Measurements from ENCODE around the gene SIGLEC10. TPM values are rescaled to one million over a fixed set of nuclear protein-coding genes. Genes with fewer than 3 reads are reported as not detected.
"Not testable (repeated sequence)": the region's sequence is repeated elsewhere in the genome, so short reads cannot be mapped to it uniquely, and the experiment has no call there.

The SIGLEC10 gene
- total RNA-seq, 1 donor from 2014 or later = not detected

GRCh38 chr19:51440846-51441409, 23.5 kb upstream of the SIGLEC10 start:
- no peak for DNase-seq (ENCODE audit: extremely low read depth, low read depth, low spot score)

- no peak for DNase-seq (ENCODE audit: extremely low read depth, low read depth, low spot score)
Measured at GRCh38 chr19:51440052-51440451, 22.6 kb upstream of the SIGLEC10 start.

- no peak for DNase-seq (ENCODE audit: extremely low read depth, low read depth, low spot score)
Measured at GRCh38 chr19:51439021-51439465, 21.6 kb upstream of the SIGLEC10 start.

GRCh38 chr19:51434456-51434855, 17.0 kb upstream of the SIGLEC10 start:
- DNase-seq (ENCODE audit: extremely low read depth, low read depth, low spot score) = no peak

GRCh38 chr19:51433043-51433442, 15.6 kb upstream of the SIGLEC10 start:
- DNase-seq (ENCODE audit: extremely low read depth, low read depth, low spot score) = no peak

GRCh38 chr19:51431124-51431523, 13.7 kb upstream of the SIGLEC10 start:
- no peak for DNase-seq (ENCODE audit: extremely low read depth, low read depth, low spot score)

- DNase-seq (ENCODE audit: extremely low read depth, low read depth, low spot score) = no peak
Measured at GRCh38 chr19:51430221-51430620, 12.8 kb upstream of the SIGLEC10 start.

- no peak for DNase-seq (ENCODE audit: extremely low read depth, low read depth, low spot score)
Measured at GRCh38 chr19:51427201-51427600, 9.8 kb upstream of the SIGLEC10 start.

GRCh38 chr19:51422053-51422448, 4.6 kb upstream of the SIGLEC10 start:
- DNase-seq (ENCODE audit: extremely low read depth, low read depth, low spot score) = no peak

- DNase-seq (ENCODE audit: extremely low read depth, low read depth, low spot score) = no peak
Measured at GRCh38 chr19:51421229-51422052, 4.0 kb upstream of the SIGLEC10 start.

- not testable (repeated sequence) for DNase-seq (ENCODE audit: extremely low read depth, low read depth, low spot score)
Measured at GRCh38 chr19:51420511-51420910, 3.1 kb upstream of the SIGLEC10 start.

- DNase-seq (ENCODE audit: extremely low read depth, low read depth, low spot score) = no peak
Measured at GRCh38 chr19:51418707-51419106, 1.3 kb upstream of the SIGLEC10 start.

GRCh38 chr19:51417810-51418157, 342 bp upstream of the SIGLEC10 start:
- DNase-seq (ENCODE audit: extremely low read depth, low read depth, low spot score) = no peak

- not testable (repeated sequence) for DNase-seq (ENCODE audit: extremely low read depth, low read depth, low spot score)
Measured at GRCh38 chr19:51416422-51416821, 1.0 kb downstream of the SIGLEC10 start.

GRCh38 chr19:51415187-51415586, 2.3 kb downstream of the SIGLEC10 start:
- DNase-seq (ENCODE audit: extremely low read depth, low read depth, low spot score) = no peak

- DNase-seq (ENCODE audit: extremely low read depth, low read depth, low spot score) = no peak
Measured at GRCh38 chr19:51410950-51411748, 6.3 kb downstream of the SIGLEC10 start.

GRCh38 chr19:51407511-51408131, 9.8 kb downstream of the SIGLEC10 start:
- DNase-seq (ENCODE audit: extremely low read depth, low read depth, low spot score) = no peak

- no peak for DNase-seq (ENCODE audit: extremely low read depth, low read depth, low spot score)
Measured at GRCh38 chr19:51402117-51402516, 15.3 kb downstream of the SIGLEC10 start.

- not testable (repeated sequence) for DNase-seq (ENCODE audit: extremely low read depth, low read depth, low spot score)
Measured at GRCh38 chr19:51399936-51400335, 17.5 kb downstream of the SIGLEC10 start.

GRCh38 chr19:51399231-51399630, 18.2 kb downstream of the SIGLEC10 start:
- DNase-seq (ENCODE audit: extremely low read depth, low read depth, low spot score) = no peak

GRCh38 chr19:51398096-51398704, 19.2 kb downstream of the SIGLEC10 start:
- no peak for DNase-seq (ENCODE audit: extremely low read depth, low read depth, low spot score)
